NCI-H2107 (cell line): Measurements from ENCODE around the gene MED13L.

Experiments
- DNase-seq: peaks from one replicate; lab custom pipeline; 2025; lab: John Stamatoyannopoulos, UW

MED13L gene

DNA sequence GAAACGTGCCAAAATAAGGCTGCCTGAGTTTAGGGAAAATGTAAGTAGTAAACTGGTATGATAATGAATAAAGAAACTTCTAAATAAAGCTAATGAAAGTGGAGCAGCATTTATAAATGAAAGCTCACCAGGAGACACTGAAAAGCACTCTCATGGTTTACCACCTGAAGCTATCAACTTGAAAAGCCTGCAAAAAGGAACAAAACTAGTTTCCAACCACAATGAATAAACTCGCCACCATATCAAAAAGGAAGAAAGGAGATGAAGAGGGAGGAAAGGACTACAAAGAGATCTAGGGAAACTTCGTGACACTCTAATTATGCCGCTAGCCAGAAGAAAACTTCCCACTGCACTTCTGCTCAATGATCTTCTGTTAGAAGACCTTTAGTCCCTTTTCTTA lies 66.7 kb downstream of the MED13L start:
- no peak for DNase-seq

DNA sequence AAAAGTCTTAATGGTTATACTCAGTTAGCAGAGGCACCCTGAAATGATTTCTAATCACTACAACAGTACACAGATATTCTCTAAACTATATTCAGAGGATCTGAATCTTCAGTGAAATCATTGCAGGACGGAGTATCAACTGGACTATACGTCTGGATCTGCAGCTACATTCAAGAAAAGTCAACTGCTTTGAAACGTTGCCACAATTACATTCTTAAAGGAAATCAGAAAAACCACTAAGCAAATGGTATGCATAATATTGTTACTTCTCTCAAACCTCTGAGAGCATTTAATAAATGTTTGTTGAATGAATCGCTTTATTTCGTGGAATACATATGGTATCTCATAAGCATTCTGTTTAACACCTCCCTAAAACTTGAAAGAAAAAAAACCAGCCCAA lies 67.4 kb downstream of the MED13L start:
- DNase-seq, result no peak

DNA sequence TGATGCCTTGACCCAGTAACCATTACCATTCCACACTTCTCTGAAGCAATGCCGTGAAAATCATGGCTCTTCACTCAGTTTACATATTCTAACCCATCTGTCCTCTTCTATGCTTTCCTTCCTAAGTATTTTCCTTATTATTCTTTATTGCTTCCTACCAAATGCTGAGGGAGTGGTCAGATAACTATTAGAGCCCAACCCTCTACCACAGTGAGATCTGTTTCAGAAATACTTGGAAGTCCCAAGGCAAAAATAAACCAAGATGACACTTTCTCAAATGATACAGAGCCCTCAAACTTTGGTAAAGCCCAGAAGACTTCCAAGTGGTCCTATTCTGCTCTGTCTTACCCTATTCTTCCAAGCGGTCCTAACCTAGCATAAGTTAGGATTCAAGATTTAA lies 68.0 kb downstream of the MED13L start:
- DNase-seq, result no peak

DNA sequence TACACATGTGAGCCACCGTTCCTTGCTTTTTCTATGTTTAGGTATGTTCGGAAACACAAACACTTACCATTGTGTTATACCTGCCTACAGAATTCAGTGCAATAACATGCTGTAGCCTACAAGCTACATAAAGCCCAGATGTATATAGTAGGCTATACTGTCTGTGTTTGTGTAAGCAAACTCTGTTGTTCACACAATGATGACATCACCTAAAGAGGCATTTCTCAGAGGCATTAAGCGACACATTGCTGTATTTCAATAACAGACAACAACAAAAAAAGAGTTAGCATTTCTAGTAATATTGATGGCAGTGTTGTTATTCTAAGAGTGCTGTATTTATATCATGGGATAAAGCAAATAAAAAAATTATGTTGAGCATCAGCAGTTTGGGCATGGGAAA lies 70.2 kb downstream of the MED13L start:
- no peak for DNase-seq

DNA sequence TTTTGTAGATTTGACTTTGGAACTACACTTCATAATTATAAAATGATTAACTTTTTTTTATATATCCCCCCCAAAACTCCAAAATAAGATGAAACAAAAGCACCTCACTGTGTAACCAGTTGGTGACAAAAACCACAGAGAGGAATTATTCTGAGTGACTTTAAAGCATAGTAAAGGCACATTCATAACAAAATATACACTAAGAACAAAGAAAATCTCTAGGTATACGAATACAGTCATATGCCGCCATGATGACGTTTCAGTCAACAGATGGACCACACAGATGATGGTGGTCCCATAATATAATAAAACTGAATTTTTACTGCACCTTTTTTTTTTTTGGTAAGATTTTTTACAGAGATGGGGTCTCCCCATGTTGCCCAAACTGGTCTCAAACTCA lies 70.7 kb downstream of the MED13L start:
- no peak for DNase-seq

DNA sequence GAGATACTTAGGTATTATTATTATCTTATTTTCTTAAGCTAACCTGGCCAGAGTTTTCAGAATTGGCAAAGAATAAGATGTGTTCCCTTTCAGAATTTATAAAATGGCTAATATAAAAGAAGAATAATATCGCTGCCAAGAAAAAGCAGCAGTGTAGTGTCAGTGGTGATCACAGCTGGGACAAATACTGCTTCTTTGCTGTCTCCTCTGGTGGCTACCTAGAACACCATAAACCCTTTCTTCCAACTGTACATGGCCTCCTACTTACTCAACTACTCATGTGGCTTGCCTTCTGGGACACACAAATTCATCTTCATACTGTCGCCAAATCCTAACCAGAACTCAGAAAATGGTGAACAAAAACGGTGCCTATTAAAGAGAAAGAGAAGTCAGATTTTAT lies 72.7 kb downstream of the MED13L start:
- no peak for DNase-seq

DNA sequence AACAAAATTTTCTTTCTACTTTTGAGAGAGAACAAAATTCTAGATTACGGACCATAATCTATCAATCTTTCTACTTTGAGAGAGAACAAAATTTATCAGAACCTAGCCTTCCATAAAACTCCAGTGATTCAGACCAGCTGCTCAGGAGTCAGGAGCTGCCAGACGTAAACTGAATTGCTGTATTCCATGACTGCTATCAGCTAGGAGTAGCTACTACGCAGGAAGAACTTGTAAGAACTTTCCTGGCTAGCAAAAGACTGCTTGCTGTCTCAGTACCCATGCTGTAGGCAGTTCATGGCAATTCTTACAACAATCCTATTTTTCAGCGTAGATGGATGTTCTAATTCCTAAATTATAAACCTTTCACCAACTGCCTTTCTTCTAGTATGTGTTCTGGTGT lies 73.3 kb downstream of the MED13L start:
- no peak for DNase-seq

DNA sequence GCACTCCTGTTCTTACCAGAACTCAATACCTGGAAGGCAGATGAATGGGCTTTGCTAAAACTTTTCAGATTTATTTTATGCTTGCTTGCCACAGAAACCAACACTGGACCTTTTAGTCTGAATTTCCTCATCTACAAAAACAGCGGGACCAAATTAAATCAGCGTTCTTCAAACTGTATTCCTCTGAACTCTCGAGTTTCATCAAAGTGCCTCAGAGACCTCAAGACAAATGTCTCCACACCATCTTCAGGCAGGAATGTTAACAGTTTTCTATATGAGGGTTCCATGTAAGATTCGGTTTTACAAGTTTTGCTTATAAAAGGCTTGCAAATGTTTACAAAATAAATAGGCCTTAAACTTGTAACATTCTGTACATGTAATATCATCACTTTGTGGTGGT lies 74.6 kb downstream of the MED13L start:
- DNase-seq, result no peak

DNA sequence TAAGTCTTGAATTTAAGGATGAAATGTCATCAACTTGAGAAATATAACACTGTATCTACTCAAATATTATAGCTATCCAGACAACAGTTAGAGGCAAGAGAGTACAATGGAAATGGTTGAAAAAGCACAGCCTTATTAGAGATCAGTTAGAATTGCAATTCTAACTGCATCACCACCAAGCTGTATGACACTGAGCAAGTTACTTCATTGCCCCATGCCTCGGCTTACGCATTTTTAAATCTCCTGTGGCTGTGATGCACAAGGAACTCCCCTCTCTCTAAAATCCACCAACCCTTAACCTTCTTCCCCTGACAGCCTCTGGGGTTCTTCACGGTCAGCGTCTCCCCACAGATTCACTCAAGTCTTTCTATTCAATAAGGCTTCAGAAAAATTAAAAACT lies 75.1 kb downstream of the MED13L start:
- no peak for DNase-seq

DNA sequence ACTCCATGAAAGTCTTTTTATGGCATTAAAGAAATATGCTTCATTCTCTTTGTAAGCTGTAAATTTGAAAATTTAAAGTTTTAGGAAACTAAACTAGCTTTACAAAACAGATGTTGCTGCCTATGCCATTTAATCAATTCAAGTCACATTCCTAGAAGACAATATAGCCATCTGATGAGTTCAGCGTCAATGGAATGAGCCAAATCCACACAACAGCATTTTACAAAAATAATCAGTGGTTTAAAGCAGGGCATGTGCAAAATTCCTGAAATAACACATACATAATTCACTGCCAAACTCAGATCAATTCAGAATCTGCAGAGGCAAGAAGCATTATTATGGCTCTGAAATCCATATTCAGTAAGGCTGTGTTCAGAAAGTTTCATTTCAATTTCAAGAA lies 75.6 kb downstream of the MED13L start:
- no peak for DNase-seq

DNA sequence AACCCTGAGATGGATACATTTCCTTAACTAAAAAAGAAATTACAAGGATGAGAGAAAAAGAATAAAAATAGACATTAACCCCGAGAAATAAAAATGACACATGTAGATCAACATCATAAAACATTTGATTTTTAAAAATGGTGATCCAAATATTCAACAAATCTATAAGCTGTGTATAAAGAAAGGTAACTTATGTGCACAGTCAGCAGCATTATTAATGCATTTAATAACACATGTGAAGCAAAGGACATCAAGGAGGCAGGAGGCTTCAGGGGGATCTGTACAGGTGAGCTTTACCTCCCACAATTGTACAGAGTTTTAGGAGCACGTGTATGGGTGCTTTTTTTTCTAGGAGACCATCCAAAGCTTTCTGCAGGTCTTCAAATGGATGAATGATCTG lies 76.1 kb downstream of the MED13L start:
- no peak for DNase-seq

DNA sequence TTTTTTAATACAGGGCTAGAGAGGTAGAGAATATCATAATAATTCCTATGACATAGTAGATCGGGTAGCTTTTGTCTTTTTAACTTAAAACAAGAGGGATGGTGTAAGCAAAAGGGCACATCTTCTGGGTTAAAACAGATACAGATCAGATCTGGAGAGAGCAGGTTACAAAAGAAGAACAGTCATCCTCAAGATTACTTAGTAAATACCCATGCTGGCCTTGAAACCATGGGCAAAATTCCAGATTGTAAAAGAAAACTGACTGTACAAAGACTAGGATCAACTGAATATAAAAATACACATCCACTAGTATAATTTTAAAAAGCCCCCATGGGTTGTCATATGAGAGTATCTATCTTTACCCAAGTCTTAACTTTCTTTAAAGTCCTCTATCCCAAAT lies 76.7 kb downstream of the MED13L start:
- no peak for DNase-seq

DNA sequence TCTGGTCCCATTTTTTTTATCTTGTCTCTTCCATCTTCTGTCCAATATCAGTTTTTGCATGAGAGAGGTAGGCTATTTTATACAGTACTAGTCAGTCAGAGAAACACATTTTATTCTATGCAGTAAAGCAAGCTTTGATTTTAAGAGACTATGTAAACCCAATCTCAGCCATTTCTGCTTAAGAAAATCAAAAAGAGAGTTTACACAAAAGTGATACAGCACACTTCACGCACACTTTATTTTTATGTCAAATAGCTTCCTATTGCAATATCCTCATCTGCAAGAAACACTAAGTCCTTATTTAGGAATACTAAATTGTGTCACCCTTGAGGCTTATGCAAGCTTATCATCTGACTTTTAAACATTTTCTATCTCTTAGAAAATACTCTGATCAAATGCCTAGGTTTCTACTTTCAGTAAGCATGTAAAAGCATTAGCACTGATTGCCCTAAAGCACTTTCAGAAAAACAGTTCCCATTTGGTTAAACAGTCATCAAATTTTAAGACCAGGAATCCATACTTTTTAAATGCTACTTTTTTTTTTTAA lies 78.3 kb downstream of the MED13L start:
- DNase-seq, result no peak

DNA sequence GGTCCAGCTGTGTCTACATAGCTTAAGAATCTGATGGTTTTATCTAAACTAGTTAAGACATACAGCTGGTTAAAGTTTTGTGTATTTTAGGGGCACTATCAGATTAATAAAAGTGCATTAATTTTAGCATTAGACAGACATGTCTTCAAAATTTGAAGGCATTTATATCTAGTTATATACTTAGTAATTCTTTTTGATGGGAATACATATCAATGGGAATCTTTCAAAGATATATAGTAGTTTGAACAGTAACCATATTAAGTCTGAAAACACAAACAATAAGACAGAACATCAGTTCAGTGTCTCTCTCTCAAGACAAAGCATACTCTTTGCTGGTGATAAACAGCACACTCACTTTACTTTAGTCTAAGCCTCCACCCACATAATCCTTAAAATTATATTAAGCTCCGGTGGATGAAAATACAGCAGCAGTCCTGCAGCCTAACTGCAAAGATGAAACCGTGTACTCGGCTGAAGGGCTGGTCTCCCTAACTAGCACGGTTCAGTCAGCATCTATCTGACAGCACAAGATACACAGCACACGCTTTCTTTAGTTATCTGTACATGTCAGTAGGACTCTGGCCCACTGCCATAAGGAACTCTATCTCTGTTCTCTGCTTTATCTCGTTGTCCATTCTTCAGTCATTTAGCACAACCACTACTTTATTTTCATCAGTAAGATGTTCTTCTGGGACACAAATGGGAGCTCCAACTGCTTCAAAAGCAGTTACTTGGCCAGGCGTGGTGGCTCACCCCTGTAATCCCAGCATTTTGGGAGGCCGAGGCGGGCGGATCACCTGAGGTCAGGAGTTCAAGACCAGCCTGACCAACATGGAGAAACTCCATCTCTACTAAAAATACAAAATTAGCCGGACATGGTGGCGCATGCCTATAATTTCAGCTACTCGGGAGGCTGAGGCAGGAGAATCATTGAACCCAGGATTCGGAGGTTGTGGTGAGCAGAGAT lies 80.5 kb downstream of the MED13L start:
- DNase-seq, result no peak

DNA sequence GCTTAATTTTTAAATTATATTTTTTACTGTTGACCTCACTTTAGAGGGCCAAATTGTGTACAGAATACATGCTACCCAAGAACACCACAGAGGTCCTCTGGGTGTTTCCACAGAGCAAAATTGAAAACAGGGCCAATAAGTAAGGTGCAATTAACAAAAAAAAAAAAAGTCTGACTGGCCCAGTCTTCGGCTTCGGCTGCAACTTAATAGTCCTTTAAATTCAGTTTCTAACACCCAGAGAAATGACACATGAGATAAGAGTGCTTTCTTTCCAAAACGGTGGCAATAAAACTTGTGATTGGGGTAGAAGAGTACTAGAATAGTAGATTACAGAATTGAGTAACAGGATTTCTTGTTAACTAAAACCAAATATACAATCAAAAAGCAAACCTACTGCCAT lies 81.3 kb downstream of the MED13L start:
- no peak for DNase-seq

DNA sequence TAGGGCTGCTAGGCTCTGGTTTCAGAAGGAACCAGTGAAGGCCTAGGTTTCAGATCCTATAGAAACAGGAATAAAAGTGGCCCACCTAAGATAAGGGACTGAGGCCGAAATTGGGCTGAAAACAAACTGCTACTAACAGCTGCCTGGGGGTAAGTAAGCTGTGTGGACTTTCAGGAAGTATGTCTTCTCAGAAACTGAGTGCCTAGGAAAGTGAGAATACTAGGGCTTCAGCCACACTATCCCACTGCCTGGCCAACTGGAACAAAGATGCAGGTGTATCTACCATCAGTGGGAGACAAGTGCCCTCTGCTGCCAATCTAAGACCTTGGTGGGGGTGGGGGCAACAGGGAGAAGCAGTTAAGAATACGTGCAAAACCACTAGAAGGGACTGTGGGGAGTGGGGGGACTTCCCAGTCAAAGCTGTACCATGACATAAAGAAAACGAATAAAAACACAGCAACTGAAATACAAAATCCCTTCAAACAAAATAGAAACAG lies 82.5 kb downstream of the MED13L start:
- DNase-seq, result no peak

DNA sequence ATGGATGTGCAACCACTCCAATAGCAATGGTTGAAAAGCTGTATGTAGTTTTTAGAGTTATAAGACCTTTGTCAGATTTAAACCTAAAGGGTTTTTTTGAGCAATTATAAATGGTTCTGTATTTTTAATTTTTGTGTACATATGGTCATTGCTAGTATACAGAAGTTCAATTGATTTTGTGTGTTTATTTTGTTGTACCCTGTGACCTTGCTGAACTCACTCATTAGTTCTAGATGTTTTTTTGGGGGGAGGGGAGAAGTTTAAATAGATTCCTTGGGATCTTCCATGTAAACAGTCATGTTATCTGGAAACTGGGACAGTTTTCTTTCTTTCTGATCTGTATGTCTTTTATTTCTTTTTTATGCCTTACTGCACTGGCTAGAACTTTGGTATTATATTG lies 87.8 kb downstream of the MED13L start:
- DNase-seq, result no peak

DNA sequence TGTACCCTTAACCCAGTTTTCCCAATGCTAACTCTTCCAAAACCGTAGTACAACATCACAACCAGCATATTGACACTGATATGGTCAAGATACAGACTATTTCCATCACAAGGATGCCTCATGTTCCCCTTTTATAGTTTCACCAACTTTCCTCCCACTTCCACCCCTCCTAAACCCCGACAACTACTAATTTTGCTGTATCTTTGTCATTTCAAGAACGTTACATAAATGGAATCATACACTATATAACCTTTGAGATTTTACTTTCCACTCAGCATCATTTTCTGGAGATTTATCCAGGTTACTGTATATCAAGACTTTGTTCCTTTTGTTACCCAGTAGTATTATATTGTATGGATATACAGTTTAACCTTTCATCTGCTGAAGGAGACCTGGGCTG lies 88.9 kb downstream of the MED13L start:
- DNase-seq, result no peak

DNA sequence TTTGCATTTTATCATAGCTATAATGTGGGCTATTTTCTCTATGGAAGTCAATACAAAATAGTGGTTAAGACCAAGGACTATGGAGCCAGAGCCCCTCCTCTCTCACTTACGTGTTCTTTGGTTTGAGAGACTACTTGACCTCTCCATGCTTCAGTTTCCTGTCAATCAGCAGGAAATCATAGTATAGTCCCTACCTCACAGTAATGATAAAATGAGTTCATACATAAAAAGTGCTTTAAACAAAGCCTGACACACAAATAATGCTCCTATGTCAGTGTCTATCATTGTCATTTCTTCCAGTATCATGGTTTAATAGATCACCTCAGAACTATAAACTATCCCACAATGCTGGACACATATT lies 90.4 kb downstream of the MED13L start:
- DNase-seq, result no peak

DNA sequence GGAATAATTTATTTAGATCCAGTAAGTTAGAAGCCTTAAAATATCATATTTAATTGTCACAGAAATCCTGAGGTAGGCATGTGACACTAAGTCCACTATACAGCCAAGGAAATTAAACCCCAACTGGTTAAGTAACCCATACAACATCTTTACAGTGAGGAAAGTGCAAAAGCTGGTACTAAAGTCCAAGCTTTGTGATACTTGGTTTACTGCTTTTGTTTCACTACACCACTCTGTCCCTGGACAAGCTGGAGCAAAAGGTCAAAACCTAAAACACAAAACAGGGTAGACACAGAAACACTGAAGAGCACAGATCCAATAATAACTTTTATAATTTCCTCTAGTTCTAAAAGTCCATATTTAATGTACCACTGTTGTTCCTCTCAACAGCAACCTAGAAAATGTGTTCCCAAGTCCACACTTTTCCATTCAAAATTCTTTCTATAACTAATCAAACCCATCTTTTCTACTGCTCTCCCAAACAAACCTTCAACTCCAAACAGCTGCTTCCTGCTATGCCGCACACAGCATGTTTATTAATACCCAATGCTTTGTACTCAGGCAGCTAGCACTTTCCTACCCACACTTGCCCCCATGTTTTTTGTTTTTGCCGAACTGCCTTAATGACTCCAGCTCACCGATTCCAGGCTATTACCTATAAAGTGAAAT lies 90.9 kb downstream of the MED13L start:
- no peak for DNase-seq

DNA sequence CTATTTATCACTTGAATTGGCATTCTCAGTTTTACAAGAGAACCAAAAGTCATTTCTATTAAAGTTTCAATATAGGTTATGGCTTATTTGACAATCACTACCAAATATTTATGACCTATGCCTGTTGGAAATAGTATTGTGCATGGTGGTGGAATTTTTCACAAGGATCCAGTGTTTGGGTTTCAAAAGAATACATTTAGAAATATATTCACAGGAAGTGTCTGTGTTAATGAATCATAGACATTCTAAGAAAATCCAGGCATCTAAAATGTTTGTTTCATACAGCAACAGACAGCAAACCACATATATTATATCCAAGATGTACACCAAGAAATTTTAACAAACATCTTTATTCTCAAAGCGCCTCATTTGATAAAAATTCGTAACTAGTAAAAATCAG lies 92.7 kb downstream of the MED13L start:
- DNase-seq, result no peak

DNA sequence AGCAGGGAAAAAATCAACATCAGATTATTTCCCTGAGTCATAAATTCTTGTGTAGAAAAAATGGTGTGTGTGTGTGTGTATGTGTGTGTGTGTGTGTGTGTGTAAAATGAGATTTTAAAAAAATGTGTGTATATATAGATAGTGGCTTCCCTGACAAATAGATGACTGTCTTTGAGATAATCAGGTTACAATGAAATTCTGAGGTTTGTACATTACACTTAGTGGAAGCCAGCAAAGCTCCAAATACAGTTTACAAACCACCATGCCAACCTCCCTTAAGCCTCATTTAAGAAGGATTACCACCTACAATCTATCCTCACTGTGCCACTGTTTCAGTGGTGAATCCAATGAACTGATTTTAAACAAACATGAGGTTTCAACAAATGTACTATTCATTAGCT lies 93.8 kb downstream of the MED13L start:
- no peak for DNase-seq

DNA sequence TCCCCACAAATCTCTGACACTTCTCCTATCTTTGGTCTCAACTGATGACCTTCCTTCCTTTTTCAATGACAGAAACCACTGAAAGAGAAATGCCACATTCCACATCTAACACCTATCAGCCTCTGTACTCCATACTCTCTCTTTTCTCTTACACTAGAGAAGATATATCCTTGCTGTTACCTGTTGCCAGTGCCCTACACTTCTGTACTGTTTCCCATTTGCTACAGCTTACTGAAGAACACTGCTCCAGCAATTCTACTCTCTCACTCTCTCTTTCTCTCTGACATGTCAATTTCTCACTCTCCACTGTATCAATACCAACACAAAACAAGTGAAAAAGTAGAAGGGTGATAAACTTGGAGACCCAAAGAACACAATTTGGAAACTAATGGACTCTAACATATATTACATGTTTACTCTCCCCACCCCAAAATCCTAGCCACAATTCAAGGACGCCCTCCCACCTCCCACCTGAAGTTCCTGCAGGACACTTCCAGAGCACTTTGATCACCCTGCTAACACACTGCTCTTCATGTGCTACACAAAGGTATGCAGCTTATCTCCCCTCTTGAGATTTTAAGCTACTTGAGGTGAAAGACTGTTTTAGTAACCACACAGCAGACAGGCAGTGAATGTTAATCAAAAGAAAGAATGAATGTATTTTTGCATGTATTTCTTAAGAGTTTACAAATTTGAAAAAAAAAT lies 95.0 kb downstream of the MED13L start:
- DNase-seq, result no peak
